GM15510 (cell line): Measurements from ENCODE around the gene GPR183.

Experiments used
- POLR2A ChIP-seq: IDR thresholded peaks from 3 replicates; pipeline ENCODE4 v1.6.1; 2011; ENCODE audit warnings: borderline replicate concordance; ENCODE audit not compliant: insufficient read length; ENCODE audit errors: extremely low read depth

The GPR183 gene, protein sequence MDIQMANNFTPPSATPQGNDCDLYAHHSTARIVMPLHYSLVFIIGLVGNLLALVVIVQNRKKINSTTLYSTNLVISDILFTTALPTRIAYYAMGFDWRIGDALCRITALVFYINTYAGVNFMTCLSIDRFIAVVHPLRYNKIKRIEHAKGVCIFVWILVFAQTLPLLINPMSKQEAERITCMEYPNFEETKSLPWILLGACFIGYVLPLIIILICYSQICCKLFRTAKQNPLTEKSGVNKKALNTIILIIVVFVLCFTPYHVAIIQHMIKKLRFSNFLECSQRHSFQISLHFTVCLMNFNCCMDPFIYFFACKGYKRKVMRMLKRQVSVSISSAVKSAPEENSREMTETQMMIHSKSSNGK

GRCh38 chr13:99307247-99307646 is at the start of gene GPR183:
TSS of gene GPR183 (minus strand) at chr13:99307399. CDS start at chr13:99296145, 11,254 bp downstream.
- peak; percentile 47 for TF ChIP-seq POLR2A

DNA sequence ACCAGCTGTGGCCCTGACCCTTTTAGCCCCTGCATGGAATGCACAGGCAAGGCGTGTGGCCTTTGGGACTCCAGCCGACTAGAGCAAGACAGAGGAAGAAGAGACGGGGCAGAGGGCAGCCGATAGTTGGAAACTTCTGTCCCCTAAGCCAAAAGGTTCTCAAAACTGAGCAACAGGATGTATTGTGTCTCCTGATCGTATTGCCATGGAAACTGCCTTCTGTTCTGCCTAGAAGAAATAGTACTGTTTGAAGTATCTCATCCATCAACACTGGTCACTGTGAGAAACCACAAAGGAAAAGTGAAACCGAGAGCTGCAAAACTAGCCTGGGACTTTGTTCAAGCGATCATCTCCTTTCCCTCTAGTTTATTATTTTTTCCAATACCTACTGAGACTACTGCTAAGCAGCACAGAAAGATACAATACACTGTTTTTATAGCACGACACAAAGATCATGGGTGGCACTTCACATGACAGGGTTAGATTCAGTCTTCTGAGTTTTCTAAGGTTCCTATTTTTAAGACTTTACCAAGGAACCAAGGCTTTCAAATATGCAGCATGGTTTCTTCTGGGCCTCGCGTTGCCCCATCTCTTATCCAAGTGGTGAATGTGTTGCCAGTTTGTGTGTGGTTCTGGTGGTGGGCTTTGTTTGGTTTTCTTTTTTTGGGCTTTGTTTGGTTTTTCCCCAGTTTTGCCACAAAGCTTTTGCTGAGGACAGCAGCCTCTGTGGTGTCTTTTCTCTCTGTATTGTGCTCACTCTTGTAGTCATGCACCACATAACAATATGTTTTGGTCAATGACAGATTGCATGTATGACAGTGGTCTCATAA is 49.3 kb upstream of the GPR183 start:
- TF ChIP-seq POLR2A = no peak

DNA sequence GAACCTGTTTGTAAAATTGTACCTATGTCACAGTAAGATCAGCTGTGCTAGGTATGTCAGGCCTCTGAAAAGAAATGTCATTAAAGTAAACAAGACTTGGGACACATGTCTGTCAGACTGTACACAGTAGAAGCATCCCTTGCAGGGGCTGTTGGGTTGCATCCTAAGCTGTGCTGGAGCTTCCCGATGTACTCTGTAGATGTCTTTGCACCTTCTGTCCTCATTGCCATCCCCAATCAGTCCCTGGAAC is 48.7 kb upstream of the GPR183 start:
- TF ChIP-seq POLR2A = no peak

- TF ChIP-seq POLR2A = no peak
These were observed 48.2 kb upstream of the GPR183 start for GRCh38 chr13:99355267-99356011.

- TF ChIP-seq POLR2A = no peak
These were observed 47.3 kb upstream of the GPR183 start for GRCh38 chr13:99354371-99354951.

GRCh38 chr13:99353836-99354235 is 46.6 kb upstream of the GPR183 start:
- TF ChIP-seq POLR2A = no peak

GRCh38 chr13:99353246-99353600 is 46.0 kb upstream of the GPR183 start:
- TF ChIP-seq POLR2A = no peak

GRCh38 chr13:99352351-99353245 is 45.4 kb upstream of the GPR183 start:
- no peak for TF ChIP-seq POLR2A

DNA sequence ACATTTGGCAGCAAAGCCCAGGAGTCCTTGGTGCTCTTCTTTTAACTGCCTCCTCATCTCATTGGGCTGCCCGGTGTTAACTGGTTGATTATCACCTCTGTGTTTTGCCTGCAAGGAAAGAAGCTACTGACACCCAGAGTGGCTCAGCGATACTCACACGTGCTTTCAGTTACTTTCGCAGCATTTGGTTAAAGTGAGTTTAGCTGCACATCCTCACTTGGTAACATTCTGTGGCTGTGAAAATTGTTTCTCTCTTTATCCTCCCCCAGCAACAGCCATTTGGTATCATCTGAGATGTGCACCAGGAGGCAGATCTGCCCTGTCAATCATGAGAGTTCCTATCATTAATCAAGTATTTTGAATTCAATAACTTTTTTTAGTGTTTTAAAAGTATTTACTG is 44.6 kb upstream of the GPR183 start:
- no peak for TF ChIP-seq POLR2A

DNA sequence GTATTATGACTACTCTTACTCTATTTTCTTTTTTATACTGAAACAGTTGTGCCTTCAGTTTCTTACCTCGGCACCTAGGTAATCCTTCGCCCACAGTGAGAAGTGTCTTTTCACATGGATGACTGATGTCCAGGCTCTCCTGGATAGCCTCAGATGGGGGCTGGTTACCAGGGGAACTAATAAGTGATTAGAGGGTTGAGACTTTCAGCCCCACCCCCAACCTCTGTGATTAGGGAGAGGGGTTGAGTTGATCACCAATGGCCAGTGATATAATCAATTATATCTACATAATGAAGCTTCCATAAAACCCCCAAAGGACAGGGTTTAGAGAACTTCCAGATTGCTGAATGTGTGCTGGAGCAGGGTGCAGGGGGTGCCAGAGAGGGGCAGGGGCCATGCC is 43.0 kb upstream of the GPR183 start:
- TF ChIP-seq POLR2A = no peak

- no peak for TF ChIP-seq POLR2A
These were observed 40.8 kb upstream of the GPR183 start for GRCh38 chr13:99347911-99348451.

- TF ChIP-seq POLR2A = no peak
These were observed 40.2 kb upstream of the GPR183 start for GRCh38 chr13:99347335-99347878.

- no peak for TF ChIP-seq POLR2A
These were observed 39.3 kb upstream of the GPR183 start for GRCh38 chr13:99346335-99347042.
